Naive B cell (primary cell): Measurements from ENCODE around the gene HSPA4. TPM values are rescaled to one million over a fixed set of nuclear protein-coding genes. Genes with fewer than 3 reads are reported as not detected.
A peak's percentile ranks its signal among the peaks of the same experiment; 100 is the strongest.
"Not testable (repeated sequence)": the region's sequence is repeated elsewhere in the genome, so short reads cannot be mapped to it uniquely, and the experiment has no call there.

Experiments
- ATAC-seq, 2 donors: fragments of 150-1000 bp; cut with Tn5 transposase; 2 replicates each; pipeline ENCODE4 v1.10.0; 2021; ENCODE audit warnings: low read depth in 2 of 2, mild to moderate bottlenecking in 2 of 2, moderate library complexity in 2 of 2
- DNase-seq: peaks from one replicate; pipeline ENCODE4 v3.0.0; 2022
- H3K27ac Mint-ChIP-seq, 6 donors: one replicate each; pipeline ENCODE4 v1.8.0; 2020 to 2022; ENCODE audit warnings: mild to moderate bottlenecking in 6 of 6, mixed read lengths in 6 of 6, moderate library complexity in 5 of 6, inconsistent platforms in 2 of 6
- H3K27me3 Mint-ChIP-seq, 3 donors: one replicate each; pipeline ENCODE4 v1.8.0; 2021 to 2022; ENCODE audit warnings: mixed read lengths in 3 of 3, mild to moderate bottlenecking in 1 of 3
- H3K36me3 Mint-ChIP-seq, 2 donors: one replicate each; pipeline ENCODE4 v1.8.0; 2020 to 2022; ENCODE audit warnings: mixed read lengths in 2 of 2, inconsistent platforms in 1 of 2, mild to moderate bottlenecking in 1 of 2
- H3K4me1 Mint-ChIP-seq, 3 donors: one replicate each; pipeline ENCODE4 v1.8.0; 2020 to 2022; ENCODE audit warnings: mixed read lengths in 3 of 3, inconsistent platforms in 1 of 3, mild to moderate bottlenecking in 1 of 3, moderate library complexity in 1 of 3
- H3K4me3 Mint-ChIP-seq, 8 donors: one replicate each; pipeline ENCODE4 v1.8.0; 2020 to 2022; ENCODE audit warnings: mild to moderate bottlenecking in 8 of 8, mixed read lengths in 8 of 8, moderate library complexity in 8 of 8, inconsistent platforms in 2 of 8
- H3K9me3 Mint-ChIP-seq, 7 donors: one replicate each; pipeline ENCODE4 v1.8.0; 2020 to 2022; ENCODE audit warnings: mixed read lengths in 7 of 7, mild to moderate bottlenecking in 5 of 7, inconsistent platforms in 2 of 7, moderate library complexity in 1 of 7
- polyA plus RNA-seq, 6 donors: library from polyadenylated mRNA; unstranded; fragments of 300-500 nt; fragmentation: Illumina TruSeq; gene quantifications; one replicate each; pipeline ENCODE4 v1.2.3, GENCODE V29; 2021; ENCODE audit warnings: low read depth in 6 of 6

The HSPA4 gene
- polyA plus RNA-seq, 6 donors from 2014 or later, result 92.4 to 113 (median 96.2) TPM

DNA sequence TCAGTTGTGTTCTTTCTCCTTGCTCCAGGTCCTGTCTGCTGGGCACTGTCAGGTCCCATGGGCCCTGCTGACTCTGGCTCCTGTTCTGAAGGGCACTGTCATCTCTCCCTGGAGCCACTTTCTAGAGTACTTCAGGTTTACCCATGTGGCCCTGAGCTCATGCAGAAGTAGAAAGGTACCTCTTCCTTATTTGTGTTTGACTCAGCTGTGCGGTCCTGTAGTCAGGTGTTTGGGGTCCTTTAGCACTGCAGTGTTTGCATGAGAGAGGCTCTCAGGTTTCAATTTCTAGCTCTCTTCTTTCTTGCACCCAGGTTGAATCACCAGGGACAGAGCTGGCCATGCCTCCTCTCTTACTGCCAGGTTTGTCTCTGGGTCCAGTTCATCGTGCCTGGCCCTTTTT is 71.5 kb downstream of the HSPA4 start:
- Mint-ChIP-seq H3K27ac (no peak overlapping the region), H3K9me3 (no peaks in the 10 kb centered on the region), H3K4me1 (peaks cover 0 to 5% (median 5%) of the 10 kb centered on the region in 3 donors), H3K36me3 (no peaks in the 10 kb centered on the region), H3K4me3 (no peak overlapping the region), H3K27me3 (peaks cover 0 to 12% (median 11%) of the 10 kb centered on the region in 3 donors)
- ATAC-seq, result no peak
- DNase-seq, result no peak

DNA sequence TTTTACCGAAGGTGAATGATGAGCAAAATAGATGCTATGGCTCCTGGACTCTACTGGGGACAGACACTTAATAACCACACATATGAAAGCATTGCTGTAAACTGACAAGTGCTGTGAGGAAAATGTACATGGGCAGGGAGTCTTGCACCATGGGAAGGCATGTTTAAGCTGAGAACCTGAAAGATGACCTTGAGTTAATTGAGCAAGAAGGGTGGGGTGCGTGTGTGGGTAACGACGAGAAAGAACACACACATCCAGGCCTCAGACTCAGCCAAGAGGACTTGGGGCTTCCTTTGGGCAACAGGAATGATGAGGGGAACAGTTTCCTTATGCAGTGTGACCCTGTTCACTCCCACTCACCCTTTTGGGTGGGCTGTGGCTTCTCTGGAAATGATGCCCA is 73.1 kb downstream of the HSPA4 start:
- peak overlapping the region in 1 of 6 donors; percentile 57 for H3K27ac Mint-ChIP-seq

DNA sequence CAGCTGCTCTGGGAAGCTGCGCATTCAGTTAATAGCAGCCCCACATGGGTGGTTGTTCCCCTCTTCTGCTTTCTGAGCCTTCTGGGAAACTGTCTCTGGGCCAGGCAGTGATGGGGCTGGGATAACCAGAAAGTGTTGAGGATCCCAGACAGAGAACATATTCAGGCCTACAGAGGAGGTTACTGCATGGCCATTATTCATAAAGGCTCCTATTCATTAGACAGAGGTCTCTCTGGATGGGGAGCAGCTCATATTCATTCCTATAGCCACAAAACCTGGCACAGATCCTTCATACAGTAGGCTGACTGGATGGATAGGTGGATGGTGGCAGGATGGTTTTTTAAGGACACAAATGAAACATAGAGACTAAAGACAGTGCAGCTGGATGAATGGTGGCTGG is 76.3 kb downstream of the HSPA4 start:
- H3K9me3 Mint-ChIP-seq, result no peaks in the 10 kb centered on the region
- no peaks in the 10 kb centered on the region for H3K36me3 Mint-ChIP-seq
- no peak for ATAC-seq
- no peak overlapping the region for H3K4me3 Mint-ChIP-seq
- no peak for DNase-seq
- H3K27me3 Mint-ChIP-seq, result peaks cover 0 to 16% (median 13%) of the 10 kb centered on the region in 3 donors
- peak overlapping the region in 2 of 6 donors; percentile 35 to 57 for H3K27ac Mint-ChIP-seq
- peaks cover 0 to 4% (median 1%) of the 10 kb centered on the region in 3 donors for H3K4me1 Mint-ChIP-seq

More for the DNA sequence above, 73.1 kb downstream of the HSPA4 start:
- Mint-ChIP-seq H3K4me1 (peaks cover 0 to 5% (median 5%) of the 10 kb centered on the region in 3 donors), H3K27me3 (peaks cover 0 to 16% (median 13%) of the 10 kb centered on the region in 3 donors), H3K36me3 (no peaks in the 10 kb centered on the region), H3K9me3 (no peaks in the 10 kb centered on the region), H3K4me3 (no peak overlapping the region)
- ATAC-seq (no peak), DNase-seq (no peak)

DNA sequence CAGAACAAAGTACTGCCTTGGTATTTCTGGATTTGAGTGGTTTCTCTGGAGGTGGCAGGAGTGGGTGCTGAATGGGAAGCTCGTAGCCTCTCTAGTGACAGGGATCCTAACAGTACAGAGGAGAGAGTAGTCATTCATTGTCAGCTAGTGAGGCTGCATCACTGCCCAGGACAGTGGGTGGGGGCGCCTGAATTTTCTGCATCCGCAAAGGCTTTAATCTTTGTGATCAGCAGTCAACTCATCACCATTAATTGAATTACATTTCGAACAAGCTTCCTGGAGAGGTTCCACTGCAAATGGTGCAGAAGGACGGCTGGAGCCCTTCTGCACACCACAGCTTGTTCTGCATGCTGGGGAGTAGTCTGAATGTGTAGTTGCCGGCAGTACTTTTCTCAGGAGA is 77.5 kb downstream of the HSPA4 start:
- Mint-ChIP-seq H3K27ac (no peak overlapping the region), H3K36me3 (no peaks in the 10 kb centered on the region), H3K27me3 (peaks cover 0 to 16% (median 6%) of the 10 kb centered on the region in 3 donors), H3K9me3 (no peaks in the 10 kb centered on the region), H3K4me1 (peaks cover 0 to 1% (median 0%) of the 10 kb centered on the region in 3 donors), H3K4me3 (no peak overlapping the region)
- DNase-seq, result no peak
- ATAC-seq, result no peak

DNA sequence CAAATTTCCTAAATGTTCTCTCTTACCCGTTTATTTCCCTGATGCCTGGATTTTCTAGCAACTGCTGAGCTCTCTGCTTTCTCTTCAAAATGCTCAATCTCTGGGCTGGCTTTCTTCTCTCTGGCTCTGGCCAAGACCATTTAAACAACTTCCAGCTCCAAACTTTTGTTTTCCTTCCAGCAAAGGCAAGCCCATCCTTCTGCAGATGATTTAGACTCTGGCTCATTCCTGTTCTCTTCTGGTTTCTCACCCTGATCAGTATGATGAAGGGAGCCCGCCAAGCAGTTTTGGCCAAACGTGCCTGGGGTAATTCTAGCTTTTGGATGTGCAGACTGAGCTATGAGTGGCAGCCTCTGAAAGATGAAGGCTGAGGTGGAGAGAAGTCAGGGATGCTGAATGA is 78.1 kb downstream of the HSPA4 start:
- H3K9me3 Mint-ChIP-seq, result peaks cover 0 to 4% (median 0%) of the 10 kb centered on the region in 7 donors
- no peak overlapping the region for H3K4me3 Mint-ChIP-seq
- DNase-seq (no peak), ATAC-seq (no peak)
- H3K27me3 Mint-ChIP-seq, result peaks cover 0 to 16% (median 6%) of the 10 kb centered on the region in 3 donors
- H3K4me1 Mint-ChIP-seq, result peaks cover 0 to 1% (median 0%) of the 10 kb centered on the region in 3 donors
- no peaks in the 10 kb centered on the region for H3K36me3 Mint-ChIP-seq
- no peak overlapping the region for H3K27ac Mint-ChIP-seq

DNA sequence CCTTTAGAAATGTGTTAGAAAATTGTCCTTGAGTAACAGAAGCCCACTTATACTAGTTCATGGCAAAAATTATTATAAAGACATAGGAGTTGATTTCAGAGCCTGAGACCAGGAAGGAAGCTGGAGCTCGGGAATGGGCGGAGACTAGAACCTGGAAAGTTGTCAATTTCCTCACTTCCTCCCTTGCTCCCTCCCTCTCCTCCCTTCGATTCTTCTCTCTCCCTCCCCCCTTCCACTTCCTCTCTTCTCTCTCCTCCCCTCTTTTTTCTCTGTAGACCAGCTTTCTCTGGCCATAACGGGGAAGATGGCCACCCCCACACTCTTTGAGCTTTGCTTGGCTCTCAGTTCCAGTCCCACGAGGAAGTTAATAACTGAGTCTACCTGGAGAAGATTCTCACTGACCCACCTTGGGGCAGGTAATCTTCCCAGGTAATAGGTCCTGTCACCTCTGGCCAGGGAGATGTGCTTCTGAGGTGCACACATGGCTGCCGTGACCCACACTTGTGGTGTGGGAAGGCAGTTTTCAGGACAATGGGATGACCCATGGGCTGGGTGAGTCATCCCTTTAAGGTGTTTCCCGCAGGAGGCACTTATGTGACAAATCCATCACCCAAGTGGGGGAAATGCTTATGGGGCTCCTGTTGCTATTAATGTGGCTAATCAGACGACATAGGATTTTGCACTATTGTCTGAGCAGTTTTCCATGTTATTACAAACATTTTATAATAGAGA is 78.7 kb downstream of the HSPA4 start:
- DNase-seq (no peak), ATAC-seq (no peak)
- H3K4me1 Mint-ChIP-seq, result peaks cover 0 to 1% (median 0%) of the 10 kb centered on the region in 3 donors
- peaks cover 0 to 16% (median 6%) of the 10 kb centered on the region in 3 donors for H3K27me3 Mint-ChIP-seq
- H3K4me3 Mint-ChIP-seq, result no peak overlapping the region
- no peaks in the 10 kb centered on the region for H3K36me3 Mint-ChIP-seq
- H3K27ac Mint-ChIP-seq, result no peak overlapping the region
- H3K9me3 Mint-ChIP-seq, result peaks cover 0 to 4% (median 0%) of the 10 kb centered on the region in 7 donors

DNA sequence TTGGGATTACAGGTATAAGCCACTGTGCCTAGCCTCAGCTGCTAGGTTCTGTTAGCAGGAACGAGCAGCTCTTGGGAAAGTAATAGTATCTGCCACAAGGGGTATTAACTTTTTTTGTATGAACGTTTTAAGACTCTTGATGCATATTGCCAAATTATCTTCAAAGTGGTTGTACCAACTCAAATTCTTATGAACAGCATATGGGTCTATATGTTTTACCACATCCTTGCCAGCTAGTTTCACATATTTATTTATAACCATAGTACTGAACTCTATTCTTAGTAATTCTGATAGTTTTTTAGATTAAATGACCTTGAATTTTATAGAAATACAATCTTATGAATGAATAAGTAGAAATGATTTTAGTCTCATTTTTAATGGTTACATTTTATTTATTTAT is 80.9 kb downstream of the HSPA4 start:
- peaks cover 0 to 10% (median 0%) of the 10 kb centered on the region in 7 donors for H3K9me3 Mint-ChIP-seq
- H3K36me3 Mint-ChIP-seq, result no peaks in the 10 kb centered on the region
- ATAC-seq (no peak), DNase-seq (no peak)
- H3K27me3 Mint-ChIP-seq, result peaks cover 0 to 17% (median 6%) of the 10 kb centered on the region in 3 donors
- no peak overlapping the region for H3K4me3 Mint-ChIP-seq
- H3K27ac Mint-ChIP-seq, result no peak overlapping the region
- peaks cover 0 to 1% (median 0%) of the 10 kb centered on the region in 3 donors for H3K4me1 Mint-ChIP-seq

DNA sequence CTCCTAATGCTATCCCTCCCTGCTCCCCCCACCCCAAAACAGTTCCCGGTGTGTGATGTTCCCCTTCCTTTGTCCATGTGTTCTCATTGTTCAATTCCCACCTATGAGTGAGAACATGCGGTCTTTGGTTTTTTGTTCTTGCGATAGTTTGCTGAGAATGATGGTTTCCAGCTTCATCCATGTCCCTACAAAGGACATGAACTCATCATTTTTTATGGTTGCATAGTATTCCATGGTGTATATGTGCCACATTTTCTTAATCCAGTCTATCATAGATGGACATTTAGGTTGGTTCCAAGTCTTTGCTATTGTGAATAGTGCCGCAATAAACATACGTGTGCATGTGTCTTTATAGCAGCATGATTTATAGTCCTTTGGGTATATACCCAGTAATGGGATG is 81.4 kb downstream of the HSPA4 start:
- ATAC-seq, H3K27ac Mint-ChIP-seq, H3K4me1 Mint-ChIP-seq, H3K4me3 Mint-ChIP-seq, H3K36me3 Mint-ChIP-seq, DNase-seq: not testable (repeated sequence)
- Mint-ChIP-seq H3K27me3 (peaks cover 0 to 15% (median 3%) of the 10 kb centered on the region in 3 donors), H3K9me3 (peaks cover 0 to 10% (median 0%) of the 10 kb centered on the region in 7 donors)

DNA sequence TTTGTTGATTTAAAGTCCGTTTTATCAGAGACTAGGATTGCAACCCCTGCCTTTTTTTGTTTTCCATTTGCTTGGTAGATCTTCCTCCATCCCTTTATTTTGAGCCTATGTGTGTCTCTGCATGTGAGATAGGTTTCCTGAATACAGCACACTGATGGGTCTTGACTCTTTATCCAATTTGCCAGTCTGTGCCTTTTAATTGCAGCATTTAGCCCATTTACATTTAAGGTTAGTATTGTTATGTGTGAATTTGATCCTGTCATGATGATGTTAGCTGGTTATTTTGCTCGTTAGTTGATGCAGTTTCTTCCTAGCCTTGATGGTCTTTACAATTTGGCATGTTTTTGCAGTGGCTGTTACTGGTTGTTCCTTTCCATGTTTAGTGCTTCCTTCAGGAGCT is 85.1 kb downstream of the HSPA4 start:
- DNase-seq, H3K4me1 Mint-ChIP-seq, H3K27ac Mint-ChIP-seq, H3K4me3 Mint-ChIP-seq, H3K36me3 Mint-ChIP-seq, ATAC-seq: not testable (repeated sequence)
- H3K9me3 Mint-ChIP-seq, result peaks cover 0 to 10% (median 0%) of the 10 kb centered on the region in 7 donors
- peaks cover 0 to 29% (median 21%) of the 10 kb centered on the region in 3 donors for H3K27me3 Mint-ChIP-seq

DNA sequence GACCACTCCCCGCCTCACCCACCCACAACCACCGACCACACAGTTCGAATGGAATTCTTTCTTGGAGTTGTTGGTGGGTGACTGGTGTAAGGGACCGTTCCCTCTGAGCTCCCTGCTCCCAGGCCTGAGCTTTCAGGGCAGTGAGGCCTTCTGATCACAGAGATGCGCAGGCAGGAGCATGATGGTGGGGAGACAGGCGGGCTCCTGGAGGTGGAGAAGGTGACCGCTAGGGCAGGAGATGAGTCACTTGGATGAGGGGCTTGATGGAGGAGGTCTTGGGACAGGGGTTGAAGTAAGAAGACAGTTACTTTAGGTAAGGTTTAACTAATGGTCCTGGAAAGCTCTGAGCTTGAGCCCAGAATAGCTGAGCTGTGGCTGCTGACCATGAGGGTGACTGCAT is 88.5 kb downstream of the HSPA4 start:
- no peak overlapping the region for H3K4me3 Mint-ChIP-seq
- H3K4me1 Mint-ChIP-seq, result no peaks in the 10 kb centered on the region
- DNase-seq (no peak), ATAC-seq (no peak)
- H3K36me3 Mint-ChIP-seq, result peaks cover 0 to 17% of the 10 kb centered on the region in 2 donors
- peak overlapping the region in 1 of 6 donors; percentile 84 for H3K27ac Mint-ChIP-seq
- peaks cover 4 to 18% (median 11%) of the 10 kb centered on the region in 7 donors for H3K9me3 Mint-ChIP-seq
- peaks cover 7 to 41% (median 28%) of the 10 kb centered on the region in 3 donors for H3K27me3 Mint-ChIP-seq

DNA sequence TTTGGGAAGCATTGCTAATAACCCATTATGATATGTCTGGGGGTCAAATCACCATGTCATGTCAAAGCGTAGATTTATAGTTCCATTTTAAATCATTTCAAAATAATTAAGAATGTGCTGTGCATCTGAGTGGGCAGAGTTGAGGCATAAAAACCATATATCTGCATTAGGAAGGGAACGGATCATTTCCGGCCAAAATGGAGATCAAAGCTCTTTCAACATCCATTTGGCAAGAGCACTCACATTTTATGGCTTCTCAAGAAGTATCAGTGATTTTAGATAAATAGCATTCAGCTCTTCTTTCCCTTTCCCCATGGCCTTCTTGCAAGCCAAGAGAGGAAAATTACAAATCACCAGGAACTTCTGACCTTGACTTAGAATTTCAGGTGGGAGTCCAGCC is 89.9 kb downstream of the HSPA4 start:
- Mint-ChIP-seq H3K27me3 (peaks cover 7 to 32% (median 28%) of the 10 kb centered on the region in 3 donors), H3K9me3 (peaks cover 4 to 12% (median 10%) of the 10 kb centered on the region in 7 donors), H3K4me3 (no peak overlapping the region), H3K27ac (no peak overlapping the region), H3K4me1 (no peaks in the 10 kb centered on the region), H3K36me3 (peaks cover 0 to 17% of the 10 kb centered on the region in 2 donors)
- DNase-seq (no peak), ATAC-seq (no peak)

DNA sequence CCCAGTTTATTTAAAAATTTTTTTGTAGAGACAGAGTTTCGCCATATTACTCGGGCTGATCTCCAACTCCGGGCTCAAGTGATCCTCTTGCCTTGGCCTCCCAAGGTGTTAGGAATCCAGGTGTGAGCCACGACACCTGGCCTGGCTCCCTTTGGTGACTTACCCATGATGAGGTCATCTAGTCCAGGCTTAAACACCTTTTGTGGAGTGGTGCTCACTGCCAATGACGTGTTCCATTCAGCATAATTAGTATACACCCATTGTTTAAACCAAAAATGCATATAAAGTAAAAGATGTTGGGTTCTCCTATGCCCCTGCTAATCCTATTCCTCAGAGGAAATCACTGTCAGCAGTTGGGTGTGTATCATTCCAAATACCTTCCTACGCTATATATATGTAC is 91.0 kb downstream of the HSPA4 start:
- DNase-seq (no peak), ATAC-seq (no peak)
- Mint-ChIP-seq H3K4me1 (no peaks in the 10 kb centered on the region), H3K4me3 (no peak overlapping the region), H3K9me3 (peaks cover 4 to 12% (median 8%) of the 10 kb centered on the region in 7 donors), H3K27me3 (peaks cover 7 to 31% (median 28%) of the 10 kb centered on the region in 3 donors), H3K36me3 (peaks cover 0 to 17% of the 10 kb centered on the region in 2 donors), H3K27ac (no peak overlapping the region)

DNA sequence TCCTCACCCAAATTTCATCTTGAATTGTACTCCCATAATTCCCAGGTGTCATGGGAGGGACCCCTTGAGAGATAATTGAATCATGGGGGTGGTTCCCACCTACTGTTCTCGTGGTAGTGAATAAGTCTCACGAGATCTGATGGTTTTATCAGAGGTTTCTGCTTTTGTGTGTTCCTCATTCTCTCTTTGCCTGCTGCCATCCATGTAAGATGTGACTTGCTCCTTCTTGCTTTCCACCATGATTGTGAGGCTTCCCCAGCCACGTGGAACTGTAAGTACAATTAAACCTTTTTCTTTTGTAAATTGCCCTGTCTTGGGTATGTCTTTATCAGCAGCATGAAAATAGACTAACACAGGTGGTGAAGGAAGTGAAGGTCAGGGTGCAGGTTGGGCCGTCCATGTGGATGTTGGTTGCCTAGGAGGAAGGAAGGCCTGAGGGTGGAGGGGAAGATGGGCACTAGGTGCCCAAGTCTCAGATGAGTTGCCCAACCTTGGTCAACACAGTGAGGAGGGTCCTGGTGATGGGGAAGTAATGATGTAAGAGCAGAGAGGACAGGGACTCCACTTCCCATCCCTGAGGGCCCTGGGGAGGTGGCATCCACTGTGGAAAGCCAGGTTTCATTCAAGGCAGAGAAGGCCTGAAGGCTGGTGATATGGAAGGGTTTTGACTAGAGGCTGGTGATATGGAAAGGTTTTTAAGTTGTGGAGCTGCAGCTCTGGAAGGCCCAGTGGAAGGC is 92.6 kb downstream of the HSPA4 start:
- Mint-ChIP-seq H3K4me1 (no peaks in the 10 kb centered on the region), H3K27me3 (peaks cover 7 to 29% (median 25%) of the 10 kb centered on the region in 3 donors), H3K36me3 (peaks cover 0 to 17% of the 10 kb centered on the region in 2 donors), H3K4me3 (no peak overlapping the region), H3K9me3 (peaks cover 4 to 12% (median 8%) of the 10 kb centered on the region in 7 donors), H3K27ac (peak overlapping the region in 1 of 6 donors; percentile 33)
- DNase-seq (no peak), ATAC-seq (no peak)
